ENCODE measurements around the gene TULP1.

DNA sequence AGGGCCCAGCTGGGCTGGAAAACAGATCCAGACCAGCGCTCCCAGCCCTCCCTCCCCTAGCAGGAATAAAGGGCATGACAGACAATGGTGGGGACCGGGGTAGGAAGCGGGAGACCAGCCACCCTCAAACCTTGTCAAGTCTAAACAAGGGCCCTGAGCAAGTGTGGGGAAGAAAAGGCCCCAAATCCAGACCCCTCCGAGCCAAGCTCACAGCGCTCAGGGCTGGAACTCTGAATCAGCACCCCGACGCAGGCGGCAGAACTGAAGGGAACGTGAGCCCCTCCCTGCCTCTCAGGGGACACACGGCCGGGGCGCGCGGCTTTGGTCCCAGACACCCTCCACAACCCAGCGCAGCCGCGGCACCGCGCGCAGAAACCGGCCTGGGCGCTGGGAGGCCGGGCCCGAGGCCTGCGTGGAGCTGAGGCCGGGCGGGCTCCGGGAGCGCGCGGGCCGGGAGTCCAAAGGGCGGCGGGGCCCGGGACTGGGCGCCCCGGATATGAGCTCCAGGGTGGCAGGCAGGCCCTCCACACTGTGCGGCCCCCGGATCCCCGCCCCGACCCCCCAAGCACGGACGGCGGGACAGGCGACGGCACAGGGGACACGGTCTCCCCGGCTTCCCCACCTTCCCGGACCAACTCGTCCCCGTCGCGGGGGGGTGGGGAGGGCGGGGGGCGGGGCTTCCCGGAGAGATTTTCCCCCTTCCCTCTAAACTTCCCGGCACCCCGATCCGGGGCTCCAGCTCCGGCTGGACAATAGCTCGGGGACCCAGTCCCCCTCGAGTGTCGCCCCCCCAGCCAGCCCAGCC, 16.5 kb downstream of the TULP1 start:
- TF ChIP-seq CTCF (IDR thresholded peaks at IDR 0.05) (no peak), POLR2AphosphoS5 (IDR thresholded peaks at IDR 0.05) (peak in 1 of 2 donors; percentile 63)
